Breast epithelium (tissue), 3 donors: ENCODE measurements around the gene ADAM30.

ENCODE experiments used
- CTCF ChIP-seq, 3 donors: fragments of 450-650 bp; IDR thresholded peaks; one replicate each; pipeline ENCODE4 v1.5.1; 2016 to 2017; ENCODE audit warnings: antibody characterized with exemption in 3 of 3, mild to moderate bottlenecking in 3 of 3, moderate library complexity in 3 of 3
- POLR2A ChIP-seq: fragments of 450-650 bp; IDR thresholded peaks from one replicate; pipeline ENCODE4 v1.6.1; 2016; ENCODE audit warnings: antibody characterized with exemption, mild to moderate bottlenecking, moderate library complexity
- POLR2AphosphoS5 ChIP-seq, 3 donors: sonication (generic); formaldehyde crosslinking; IDR thresholded peaks; one replicate each; pipeline ENCODE4 v1.6.1; 2017; ENCODE audit warnings: antibody characterized with exemption in 3 of 3

DNA sequence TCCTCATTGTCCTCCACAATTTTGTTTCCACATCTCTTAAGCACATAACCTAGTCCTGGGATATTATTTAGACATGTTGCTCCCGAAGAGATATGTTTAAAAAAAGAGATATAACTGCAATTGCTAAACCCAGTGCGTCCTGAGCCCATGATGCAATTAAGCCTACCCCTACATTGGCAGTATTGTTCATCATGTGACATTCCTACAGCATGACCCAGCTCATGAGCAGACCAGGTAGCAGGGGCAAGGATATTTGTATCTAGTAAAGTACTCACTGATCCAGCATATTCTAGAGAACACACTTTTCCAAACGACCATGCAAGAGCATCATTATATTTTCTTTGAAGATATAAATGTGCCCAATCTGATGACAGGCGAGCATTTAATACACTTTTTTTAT lies 1.2 kb downstream of the ADAM30 start:
- TF ChIP-seq CTCF (IDR thresholded peaks at IDR 0.05) (no peak), POLR2A (no peak), POLR2AphosphoS5 (IDR thresholded peaks at IDR 0.05) (no peak)
